ENCODE data around the gene SLC17A6.

The SLC17A6 gene

DNA sequence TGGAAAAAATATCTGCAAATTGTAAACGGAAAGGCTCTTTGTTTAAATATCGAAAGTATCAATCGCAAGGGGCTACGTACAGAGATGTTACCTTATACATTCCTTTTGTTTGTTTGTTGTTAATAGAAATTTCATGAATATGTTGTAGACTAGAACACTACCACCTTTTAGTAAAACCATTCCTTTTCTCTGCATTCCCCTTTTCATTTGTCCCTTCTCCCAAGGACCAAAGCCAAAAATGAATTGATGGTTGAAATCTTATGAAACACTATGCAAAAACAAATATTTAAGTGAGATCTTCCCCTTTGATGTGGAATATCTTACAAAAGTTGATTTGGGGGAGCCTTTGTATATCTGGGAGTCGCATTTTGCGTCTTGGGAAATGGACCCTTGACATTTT is 2.1 kb downstream of the SLC17A6 start:
- TF ChIP-seq, protein P1, sequence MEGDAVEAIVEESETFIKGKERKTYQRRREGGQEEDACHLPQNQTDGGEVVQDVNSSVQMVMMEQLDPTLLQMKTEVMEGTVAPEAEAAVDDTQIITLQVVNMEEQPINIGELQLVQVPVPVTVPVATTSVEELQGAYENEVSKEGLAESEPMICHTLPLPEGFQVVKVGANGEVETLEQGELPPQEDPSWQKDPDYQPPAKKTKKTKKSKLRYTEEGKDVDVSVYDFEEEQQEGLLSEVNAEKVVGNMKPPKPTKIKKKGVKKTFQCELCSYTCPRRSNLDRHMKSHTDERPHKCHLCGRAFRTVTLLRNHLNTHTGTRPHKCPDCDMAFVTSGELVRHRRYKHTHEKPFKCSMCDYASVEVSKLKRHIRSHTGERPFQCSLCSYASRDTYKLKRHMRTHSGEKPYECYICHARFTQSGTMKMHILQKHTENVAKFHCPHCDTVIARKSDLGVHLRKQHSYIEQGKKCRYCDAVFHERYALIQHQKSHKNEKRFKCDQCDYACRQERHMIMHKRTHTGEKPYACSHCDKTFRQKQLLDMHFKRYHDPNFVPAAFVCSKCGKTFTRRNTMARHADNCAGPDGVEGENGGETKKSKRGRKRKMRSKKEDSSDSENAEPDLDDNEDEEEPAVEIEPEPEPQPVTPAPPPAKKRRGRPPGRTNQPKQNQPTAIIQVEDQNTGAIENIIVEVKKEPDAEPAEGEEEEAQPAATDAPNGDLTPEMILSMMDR (IDR thresholded peaks at IDR 0.05; ENCODE audit: insufficient read depth, missing control alignments) = no peak
- no peak for FAIRE-seq
- DNase-seq (ENCODE audit: insufficient read length, low spot score) = no peak

DNA sequence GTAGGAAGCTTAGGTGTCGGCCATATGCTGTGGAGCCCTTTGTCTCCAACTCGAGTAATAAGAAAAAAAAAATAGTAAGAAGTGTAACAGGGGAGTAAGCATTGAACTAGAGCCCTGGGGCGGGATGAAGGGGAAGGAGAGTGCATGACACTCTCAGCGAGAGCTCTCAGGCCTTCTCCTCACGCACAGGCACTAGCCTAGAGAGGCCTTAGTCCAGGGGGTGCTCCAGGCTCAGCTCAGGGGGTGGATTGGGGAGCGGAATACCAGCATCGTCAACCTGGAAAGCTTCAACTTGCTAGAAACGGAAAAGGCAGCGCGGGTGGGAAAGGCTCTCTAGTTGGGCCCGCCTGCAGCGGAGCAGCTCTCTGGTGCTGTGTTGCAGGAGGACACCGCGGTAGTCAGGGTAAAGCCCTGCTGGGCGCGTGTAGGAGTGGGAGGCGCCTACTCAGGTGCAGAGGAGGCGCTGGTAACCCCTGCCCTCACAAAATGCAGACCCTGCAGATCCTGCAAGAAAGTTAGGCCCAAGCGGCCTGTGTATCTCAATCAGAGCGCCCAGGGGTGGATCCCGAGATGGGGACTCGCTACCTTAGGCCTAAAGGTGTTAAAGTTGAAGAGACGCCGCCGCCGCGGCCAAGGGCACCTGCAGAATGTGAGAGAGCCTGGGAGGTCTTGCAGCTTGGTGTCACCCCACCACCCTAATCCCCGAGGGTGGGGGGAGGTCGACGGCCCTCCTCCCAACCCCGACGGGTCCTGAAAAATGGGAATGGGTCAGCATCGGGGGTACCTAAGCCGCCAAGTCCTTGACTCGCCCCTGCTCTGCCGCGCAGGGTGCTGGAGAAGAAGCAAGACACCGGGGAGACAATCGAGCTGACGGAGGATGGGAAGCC is 2.8 kb downstream of the SLC17A6 start:
- no peak for DNase-seq (ENCODE audit: insufficient read length, low spot score)
- TF ChIP-seq, protein P1 (IDR thresholded peaks at IDR 0.05; ENCODE audit: insufficient read depth, missing control alignments) = no peak
- FAIRE-seq = no peak

DNA sequence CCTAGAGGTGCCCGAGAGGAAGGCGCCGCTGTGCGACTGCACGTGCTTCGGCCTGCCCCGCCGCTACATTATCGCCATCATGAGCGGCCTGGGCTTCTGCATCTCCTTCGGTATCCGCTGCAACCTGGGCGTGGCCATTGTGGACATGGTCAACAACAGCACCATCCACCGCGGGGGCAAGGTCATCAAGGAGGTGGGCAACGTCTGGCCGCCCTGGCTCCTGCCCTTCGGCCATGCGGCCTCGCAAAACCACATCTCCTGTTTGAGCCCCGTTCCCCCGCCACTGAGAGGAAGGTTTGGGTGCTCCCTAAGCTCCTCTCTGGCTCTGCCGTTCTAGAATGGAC is 3.4 kb downstream of the SLC17A6 start:
- TF ChIP-seq, protein P1 (IDR thresholded peaks at IDR 0.05; ENCODE audit: insufficient read depth, missing control alignments) = no peak
- no peak for FAIRE-seq
- no peak for DNase-seq (ENCODE audit: insufficient read length, low spot score)

DNA sequence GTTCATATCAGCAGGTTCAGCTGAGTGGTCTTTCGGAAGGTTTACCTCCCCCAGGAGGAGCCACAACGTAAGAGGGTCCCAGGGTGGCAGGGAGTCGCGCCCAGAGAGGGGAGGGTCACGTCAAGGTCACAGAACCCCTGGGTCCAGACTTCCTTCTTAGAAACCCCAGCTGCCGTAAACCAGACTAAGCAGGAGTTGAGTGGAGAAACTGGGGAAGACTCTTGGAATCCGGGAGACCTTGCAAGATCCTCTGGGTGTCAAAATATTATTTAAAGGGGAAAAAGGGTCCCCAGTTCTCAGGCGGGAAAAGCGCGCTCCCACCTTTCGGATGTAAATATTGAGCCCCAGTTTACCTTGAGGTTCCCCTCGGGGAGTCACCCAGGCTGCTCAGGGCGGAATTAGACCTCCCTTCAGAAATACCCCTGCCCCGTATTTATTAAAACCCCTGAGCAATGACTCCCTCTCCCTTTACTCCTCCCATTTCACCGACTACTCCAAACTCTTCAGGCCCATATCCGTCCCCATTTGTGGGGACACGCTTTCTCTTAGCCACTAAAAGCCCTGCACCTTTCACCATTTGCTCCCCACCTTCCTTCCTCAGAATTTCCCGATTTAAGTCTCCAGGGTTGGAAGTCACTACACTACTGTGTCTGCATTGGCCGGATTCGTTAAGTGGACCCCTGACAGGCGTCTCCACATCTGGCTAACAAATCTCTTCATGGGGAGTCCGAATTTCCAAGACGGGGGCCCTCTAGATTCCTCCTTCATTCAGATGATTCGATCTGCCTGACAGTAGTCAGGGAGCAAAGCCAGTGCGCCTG is 4.2 kb downstream of the SLC17A6 start:
- TF ChIP-seq, protein P1 (IDR thresholded peaks at IDR 0.05; ENCODE audit: insufficient read depth, missing control alignments) = no peak
- no peak for DNase-seq (ENCODE audit: insufficient read length, low spot score)
- FAIRE-seq = no peak

DNA sequence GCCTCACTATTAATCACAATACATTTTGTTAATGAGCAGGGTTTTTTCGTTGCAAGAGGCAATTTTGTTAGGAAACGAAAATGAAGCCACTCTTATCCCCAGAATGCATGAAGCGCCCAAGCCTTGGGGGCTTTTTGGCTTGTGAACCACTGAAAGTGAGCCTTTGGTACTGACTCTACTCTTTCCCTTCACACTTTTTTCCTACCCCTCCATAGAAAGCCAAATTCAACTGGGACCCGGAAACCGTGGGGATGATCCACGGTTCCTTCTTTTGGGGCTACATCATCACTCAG is 4.8 kb downstream of the SLC17A6 start:
- TF ChIP-seq, protein P1 (IDR thresholded peaks at IDR 0.05; ENCODE audit: insufficient read depth, missing control alignments) = no peak
- FAIRE-seq = no peak
- no peak for DNase-seq (ENCODE audit: insufficient read length, low spot score)

DNA sequence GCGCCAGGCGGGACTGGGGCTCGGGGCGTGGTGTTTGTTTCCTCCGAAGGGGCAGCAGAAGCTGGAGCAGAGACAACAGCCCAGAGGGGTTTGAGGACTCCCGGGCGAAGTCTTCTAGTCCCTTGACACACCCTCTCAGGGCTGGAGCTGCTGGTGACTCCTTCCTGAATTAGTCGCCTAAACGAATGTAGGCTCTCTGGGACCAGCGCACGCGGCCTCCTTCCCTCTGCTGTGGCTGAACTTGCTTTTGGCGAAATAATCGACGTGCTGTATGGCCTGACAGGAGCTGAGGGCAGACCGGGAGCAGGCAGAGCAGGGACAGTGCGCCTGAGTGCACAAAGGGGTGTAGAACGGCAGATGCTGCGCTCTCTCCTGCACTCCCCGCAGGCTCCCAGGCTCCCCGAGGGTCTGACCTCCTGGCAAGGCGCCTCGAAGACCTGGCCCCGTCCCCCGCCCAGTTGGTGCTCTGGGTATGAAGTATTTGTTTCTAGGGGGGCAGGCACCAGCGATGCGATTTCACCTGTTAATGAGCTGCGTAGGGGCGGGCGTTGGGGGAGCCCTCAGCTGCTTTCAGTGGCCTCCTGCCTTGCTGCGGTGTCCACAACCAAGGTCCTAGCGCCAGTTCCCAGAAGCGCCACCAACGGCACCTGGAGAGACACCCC is 5.3 kb downstream of the SLC17A6 start:
- FAIRE-seq = no peak
- TF ChIP-seq, protein P1 (IDR thresholded peaks at IDR 0.05; ENCODE audit: insufficient read depth, missing control alignments) = no peak
- DNase-seq (ENCODE audit: insufficient read length, low spot score) = no peak
